Activated CD8-positive, alpha-beta memory T cell treated with anti-CD3 and anti-CD28 coated beads, Interleukin-2, amount 10 ng/mL, durations not matched to agents 7 days and 5 days (primary cell): ENCODE data around the gene GNPDA1. TPM values are rescaled to one million over a fixed set of nuclear protein-coding genes. Genes with fewer than 3 reads are reported as not detected.
"Not testable (repeated sequence)": the region's sequence is repeated elsewhere in the genome, so short reads cannot be mapped to it uniquely, and the experiment has no call there.

ENCODE experiments used
- ATAC-seq: fragments of 150-1000 bp; cut with Tn5 transposase; one replicate; pipeline ENCODE4 v1.10.0; 2021; ENCODE audit warnings: moderate library complexity
- CTCF ChIA-PET: fragments of 350-600 bp; sonication (Branson Sonifier 250); formaldehyde crosslinking; loops from one replicate; lab custom pipeline; 2021; ENCODE audit warnings: antibody characterized with exemption; lab: Charles Lee
- DNase-seq: peaks from one replicate; pipeline ENCODE4 v3.0.0-alpha.2; 2020
- H3K27ac Mint-ChIP-seq: one replicate; pipeline ENCODE4 v1.8.0; 2021; ENCODE audit warnings: mild to moderate bottlenecking, mixed read lengths
- H3K27me3 Mint-ChIP-seq: one replicate; pipeline ENCODE4 v1.8.0; 2021; ENCODE audit warnings: mixed read lengths
- H3K36me3 Mint-ChIP-seq: one replicate; pipeline ENCODE4 v1.8.0; 2021; ENCODE audit warnings: mild to moderate bottlenecking, mixed read lengths
- H3K4me1 Mint-ChIP-seq: one replicate; pipeline ENCODE4 v1.8.0; 2021; ENCODE audit warnings: mixed read lengths
- H3K4me3 Mint-ChIP-seq: one replicate; pipeline ENCODE4 v1.8.0; 2021; ENCODE audit warnings: mild to moderate bottlenecking, moderate library complexity, mixed read lengths
- H3K9me3 Mint-ChIP-seq: one replicate; pipeline ENCODE4 v1.8.0; 2022; ENCODE audit warnings: low read depth, mixed read lengths
- total RNA-seq, 2 experiments: library from RNA; stranded (reverse); gene quantifications; one replicate each; pipeline ENCODE4 v1.2.3, GENCODE V29; 2021

The GNPDA1 gene
- total RNA-seq: 10 to 100 TPM in 1 of 2 experiments, 1 to 10 TPM in 1; 7.7 to 10.0 TPM

- peaks cover 9% of the 10 kb centered on the region for H3K36me3 Mint-ChIP-seq
- no peaks in the 10 kb centered on the region for H3K9me3 Mint-ChIP-seq
- H3K4me3 Mint-ChIP-seq: peak within 1 kb of the TSS; percentile 74
- ATAC-seq (peak; percentile 59), DNase-seq (peak; percentile 74)
- H3K4me1 Mint-ChIP-seq: peaks cover 57% of the 10 kb centered on the region
- CTCF ChIA-PET: interaction anchor here (0.9 to 7.7 kb wide), 15 partner anchors 12 to 320 kb away, joined by 3 to 72 read pairs (median 10); partner anchors contain the start of genes NDFIP1 and RNF14
- peaks cover 14% of the 10 kb centered on the region for H3K27me3 Mint-ChIP-seq
- H3K27ac Mint-ChIP-seq: peak within 1 kb of the TSS; percentile 81
These were observed at the start of gene GNPDA1 for GRCh38 chr5:142012792-142013388. TSS of gene GNPDA1 (minus strand) at chr5:142013027. CDS start at chr5:142012035, 992 bp downstream.

- H3K36me3 Mint-ChIP-seq: no peaks in the 10 kb centered on the region
- peaks cover 9% of the 10 kb centered on the region for H3K4me1 Mint-ChIP-seq
- H3K27ac Mint-ChIP-seq: no peak overlapping the region
These were observed 46.6 kb upstream of the GNPDA1 start for GRCh38 chr5:142059304-142059940.

GRCh38 chr5:142057697-142058056, 44.9 kb upstream of the GNPDA1 start:
- CTCF ChIA-PET: interaction anchor here (1.0 kb wide), 1 partner anchor 12 kb away, joined by 3 read pairs; no protein-coding TSS in a partner anchor
- ATAC-seq (no peak), DNase-seq (no peak)
- Mint-ChIP-seq H3K9me3 (no peaks in the 10 kb centered on the region), H3K4me3 (no peak overlapping the region), H3K27ac (no peak overlapping the region), H3K4me1 (peaks cover 3% of the 10 kb centered on the region), H3K27me3 (no peaks in the 10 kb centered on the region), H3K36me3 (no peaks in the 10 kb centered on the region)

More at GRCh38 chr5:142059304-142059940, 46.6 kb upstream of the GNPDA1 start:
- ATAC-seq: no peak
- Mint-ChIP-seq H3K9me3 (no peaks in the 10 kb centered on the region), H3K4me3 (no peak overlapping the region), H3K27me3 (no peaks in the 10 kb centered on the region)
- CTCF ChIA-PET: no interaction called here
- no peak for DNase-seq

- CTCF ChIA-PET: interaction anchor here (1.0 to 1.3 kb wide), 2 partner anchors 13 to 14 kb away, joined by 3 read pairs; no protein-coding TSS in a partner anchor
- no peaks in the 10 kb centered on the region for H3K9me3 Mint-ChIP-seq
- DNase-seq: no peak
- H3K4me3 Mint-ChIP-seq: no peak overlapping the region
- peaks cover 3% of the 10 kb centered on the region for H3K4me1 Mint-ChIP-seq
- H3K27ac Mint-ChIP-seq: no peak overlapping the region
- ATAC-seq: no peak
- no peaks in the 10 kb centered on the region for H3K27me3 Mint-ChIP-seq
- H3K36me3 Mint-ChIP-seq: no peaks in the 10 kb centered on the region
These were observed 44.2 kb upstream of the GNPDA1 start for GRCh38 chr5:142056816-142057696.

GRCh38 chr5:142055301-142055700, 42.5 kb upstream of the GNPDA1 start:
- H3K27me3 Mint-ChIP-seq: no peaks in the 10 kb centered on the region
- no peak overlapping the region for H3K4me3 Mint-ChIP-seq
- DNase-seq (no peak), ATAC-seq (no peak)
- H3K36me3 Mint-ChIP-seq: no peaks in the 10 kb centered on the region
- peaks cover 3% of the 10 kb centered on the region for H3K4me1 Mint-ChIP-seq
- H3K9me3 Mint-ChIP-seq: no peaks in the 10 kb centered on the region
- no peak overlapping the region for H3K27ac Mint-ChIP-seq
- CTCF ChIA-PET: no interaction called here

- H3K9me3 Mint-ChIP-seq: no peaks in the 10 kb centered on the region
- no peaks in the 10 kb centered on the region for H3K27me3 Mint-ChIP-seq
- DNase-seq (no peak), ATAC-seq (no peak)
- CTCF ChIA-PET: interaction anchor here (0.6 to 1.3 kb wide), 4 partner anchors 8 to 89 kb away, joined by 3 to 5 read pairs (median 3); no protein-coding TSS in a partner anchor
- H3K36me3 Mint-ChIP-seq: no peaks in the 10 kb centered on the region
- H3K27ac Mint-ChIP-seq: no peak overlapping the region
- no peak overlapping the region for H3K4me3 Mint-ChIP-seq
- H3K4me1 Mint-ChIP-seq: peaks cover 3% of the 10 kb centered on the region
These were observed 40.8 kb upstream of the GNPDA1 start for GRCh38 chr5:142053426-142054151.

GRCh38 chr5:142052026-142052425, 39.2 kb upstream of the GNPDA1 start:
- H3K4me1 Mint-ChIP-seq, H3K4me3 Mint-ChIP-seq, CTCF ChIA-PET, H3K9me3 Mint-ChIP-seq, H3K27ac Mint-ChIP-seq, H3K27me3 Mint-ChIP-seq, DNase-seq, H3K36me3 Mint-ChIP-seq, ATAC-seq: not testable (repeated sequence)

- Mint-ChIP-seq H3K9me3 (no peaks in the 10 kb centered on the region), H3K36me3 (no peaks in the 10 kb centered on the region), H3K27me3 (no peaks in the 10 kb centered on the region), H3K27ac (no peak overlapping the region), H3K4me1 (peaks cover under 1% of the 10 kb centered on the region), H3K4me3 (no peak overlapping the region)
- ATAC-seq (no peak), DNase-seq (no peak)
- CTCF ChIA-PET: no interaction called here
These were observed 35.4 kb upstream of the GNPDA1 start for GRCh38 chr5:142048272-142048671.

GRCh38 chr5:142046191-142046590, 33.4 kb upstream of the GNPDA1 start:
- Mint-ChIP-seq H3K27me3 (no peaks in the 10 kb centered on the region), H3K4me3 (no peak overlapping the region), H3K36me3 (no peaks in the 10 kb centered on the region), H3K4me1 (no peaks in the 10 kb centered on the region), H3K27ac (no peak overlapping the region), H3K9me3 (no peaks in the 10 kb centered on the region)
- no peak for DNase-seq
- CTCF ChIA-PET: interaction anchor here (1.1 kb wide), 1 partner anchor 652 kb away, joined by 3 read pairs; no protein-coding TSS in a partner anchor
- no peak for ATAC-seq

- H3K27me3 Mint-ChIP-seq: not testable (repeated sequence)
These were observed 28.1 kb upstream of the GNPDA1 start for GRCh38 chr5:142040881-142041280.

GRCh38 chr5:142040285-142040684, 27.5 kb upstream of the GNPDA1 start:
- Mint-ChIP-seq H3K27ac (no peak overlapping the region), H3K9me3 (no peaks in the 10 kb centered on the region), H3K4me1 (no peaks in the 10 kb centered on the region), H3K27me3 (no peaks in the 10 kb centered on the region), H3K36me3 (no peaks in the 10 kb centered on the region), H3K4me3 (no peak overlapping the region)
- DNase-seq: no peak
- CTCF ChIA-PET: no interaction called here
- ATAC-seq: no peak

More at GRCh38 chr5:142040881-142041280, 28.1 kb upstream of the GNPDA1 start:
- H3K4me3 Mint-ChIP-seq, H3K4me1 Mint-ChIP-seq, H3K36me3 Mint-ChIP-seq, CTCF ChIA-PET, DNase-seq, H3K27ac Mint-ChIP-seq, ATAC-seq, H3K9me3 Mint-ChIP-seq: not testable (repeated sequence)

- Mint-ChIP-seq H3K36me3 (no peaks in the 10 kb centered on the region), H3K9me3 (no peaks in the 10 kb centered on the region), H3K27ac (no peak overlapping the region), H3K4me1 (peaks cover 10% of the 10 kb centered on the region), H3K27me3 (no peaks in the 10 kb centered on the region), H3K4me3 (no peak overlapping the region)
- CTCF ChIA-PET: no interaction called here
- no peak for ATAC-seq
- DNase-seq: no peak
These were observed 25.9 kb upstream of the GNPDA1 start for GRCh38 chr5:142038735-142039134.

GRCh38 chr5:142037599-142037998, 24.8 kb upstream of the GNPDA1 start:
- DNase-seq, H3K4me3 Mint-ChIP-seq, H3K27ac Mint-ChIP-seq, H3K27me3 Mint-ChIP-seq, H3K9me3 Mint-ChIP-seq, CTCF ChIA-PET, H3K36me3 Mint-ChIP-seq, ATAC-seq: not testable (repeated sequence)
- H3K4me1 Mint-ChIP-seq: peaks cover 10% of the 10 kb centered on the region
